HG03354 (cell line): ENCODE results near the gene CTSG.
"Not testable (repeated sequence)": the region's sequence is repeated elsewhere in the genome, so short reads cannot be mapped to it uniquely, and the experiment has no call there.

Source experiments
- ATAC-seq: cut with Tn5 transposase; IDR thresholded peaks from one replicate; pipeline ENCODE4 v1.9.1; 2021; ENCODE audit warnings: mild to moderate bottlenecking; ENCODE audit not compliant: unreplicated experiment, poor library complexity, severe bottlenecking

Gene CTSG, protein sequence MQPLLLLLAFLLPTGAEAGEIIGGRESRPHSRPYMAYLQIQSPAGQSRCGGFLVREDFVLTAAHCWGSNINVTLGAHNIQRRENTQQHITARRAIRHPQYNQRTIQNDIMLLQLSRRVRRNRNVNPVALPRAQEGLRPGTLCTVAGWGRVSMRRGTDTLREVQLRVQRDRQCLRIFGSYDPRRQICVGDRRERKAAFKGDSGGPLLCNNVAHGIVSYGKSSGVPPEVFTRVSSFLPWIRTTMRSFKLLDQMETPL

DNA sequence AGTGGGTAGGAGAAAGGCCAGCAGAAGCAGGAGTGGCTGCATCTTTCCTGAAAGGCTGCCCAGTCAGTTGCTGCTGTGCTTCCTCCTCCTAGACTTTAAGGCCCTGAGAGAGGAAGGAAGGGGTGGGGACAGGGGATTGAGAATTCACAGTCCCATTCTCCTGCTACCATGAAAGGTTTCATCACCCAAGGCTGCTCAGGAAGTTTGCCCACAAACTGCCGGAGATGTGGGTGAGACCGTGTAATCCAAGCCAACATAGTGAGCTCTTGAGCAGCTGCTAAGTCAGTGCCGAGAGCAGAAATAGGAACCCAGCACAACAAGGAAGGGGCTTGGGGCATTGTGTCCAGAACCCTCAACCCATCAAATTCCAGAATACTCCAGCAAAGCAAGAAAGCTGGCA lies at the start of gene CTSG:
Gene CTSG (minus strand): TSS at position 69 of the 400 bp plus-strand sequence. CDS start 27 bp downstream, at position 42.
- no peak for ATAC-seq

DNA sequence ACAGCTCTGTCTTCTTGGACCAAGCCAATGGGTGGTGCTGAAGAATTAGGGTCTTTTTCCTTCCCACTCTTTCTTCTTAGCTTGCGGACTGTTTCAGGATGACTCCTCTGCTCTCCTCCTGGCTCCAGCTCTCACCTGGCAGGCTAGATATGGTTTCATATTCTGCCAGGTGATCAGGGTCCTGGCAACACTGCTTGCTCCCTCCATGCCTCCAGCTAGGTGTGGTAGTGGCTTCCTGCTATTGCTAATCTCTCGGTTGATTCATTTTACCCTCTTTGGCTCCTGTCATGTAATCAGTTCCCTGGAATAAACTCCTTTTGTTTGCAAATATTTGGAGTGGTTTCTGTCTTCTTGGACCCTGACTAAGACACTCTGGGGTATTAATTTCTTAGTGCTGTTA lies 37.7 kb upstream of the CTSG start:
- no peak for ATAC-seq

DNA sequence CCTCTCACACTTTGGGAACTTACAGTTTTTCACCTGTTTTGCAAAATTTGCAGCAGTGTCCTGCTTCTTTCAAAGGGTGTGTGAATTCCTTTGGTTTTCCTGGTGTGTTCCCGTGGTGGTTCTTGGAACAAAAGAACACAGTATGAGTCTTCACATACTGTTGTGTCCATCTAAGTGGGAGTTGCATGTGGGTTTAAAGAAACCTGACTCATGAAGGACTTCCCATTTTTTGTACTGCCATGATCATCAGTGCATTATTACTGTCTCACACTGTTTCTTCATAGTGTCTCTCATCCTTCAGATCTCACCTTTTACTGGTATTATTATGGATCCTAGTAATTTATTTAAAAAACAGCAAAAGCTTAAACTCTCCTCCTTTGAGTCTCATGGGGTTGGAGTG lies 37.2 kb upstream of the CTSG start:
- no peak for ATAC-seq

DNA sequence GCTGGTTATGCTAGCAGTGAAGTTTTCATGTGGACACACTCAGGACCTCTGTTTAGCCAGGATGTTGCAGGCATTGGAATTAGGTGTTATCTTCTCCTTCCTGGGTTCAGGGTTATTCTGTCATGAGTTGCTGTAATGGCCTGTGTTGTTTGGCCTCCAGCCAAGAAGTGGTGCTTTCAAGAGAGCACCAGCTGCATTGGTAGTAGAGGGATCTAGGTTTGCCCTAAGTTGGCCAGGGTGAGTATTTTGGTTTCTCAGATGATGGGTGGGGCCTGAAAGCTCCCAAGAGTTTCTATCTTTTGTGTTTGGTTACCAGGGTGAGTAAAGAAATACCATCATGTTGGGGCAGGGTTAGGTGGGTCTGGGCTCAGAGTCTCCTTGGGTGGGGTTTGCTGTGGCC lies 36.1 kb upstream of the CTSG start:
- no peak for ATAC-seq

- no peak for ATAC-seq
Observed at GRCh38 chr14:24609655-24610344, 33.8 kb upstream of the CTSG start, which contains the start of gene GZMH. TSS of gene GZMH (minus strand) at chr14:24609685. CDS start at chr14:24609613, 72 bp downstream.

GRCh38 chr14:24607635-24608514 lies 31.8 kb upstream of the CTSG start:
- ATAC-seq = no peak

DNA sequence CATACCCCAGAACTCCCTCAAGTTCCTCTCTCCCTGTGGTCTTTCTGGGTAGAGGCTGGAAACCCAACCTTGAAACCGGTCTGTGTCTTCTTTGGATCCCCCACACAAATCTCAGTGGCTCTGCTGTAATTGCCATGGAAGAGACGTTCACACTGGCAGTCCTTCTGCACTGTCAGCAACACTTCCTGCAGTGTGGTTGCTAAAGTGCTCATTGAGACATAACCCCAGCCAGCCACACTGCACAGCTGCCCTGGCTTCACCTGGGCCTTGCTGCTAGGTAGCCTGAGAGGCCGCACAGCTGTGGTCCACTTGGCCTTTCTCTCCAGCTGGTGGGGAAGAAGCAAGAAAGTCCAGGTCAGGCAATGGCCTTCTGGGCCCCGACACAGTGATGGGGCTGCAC lies 31.0 kb upstream of the CTSG start:
- ATAC-seq = no peak

DNA sequence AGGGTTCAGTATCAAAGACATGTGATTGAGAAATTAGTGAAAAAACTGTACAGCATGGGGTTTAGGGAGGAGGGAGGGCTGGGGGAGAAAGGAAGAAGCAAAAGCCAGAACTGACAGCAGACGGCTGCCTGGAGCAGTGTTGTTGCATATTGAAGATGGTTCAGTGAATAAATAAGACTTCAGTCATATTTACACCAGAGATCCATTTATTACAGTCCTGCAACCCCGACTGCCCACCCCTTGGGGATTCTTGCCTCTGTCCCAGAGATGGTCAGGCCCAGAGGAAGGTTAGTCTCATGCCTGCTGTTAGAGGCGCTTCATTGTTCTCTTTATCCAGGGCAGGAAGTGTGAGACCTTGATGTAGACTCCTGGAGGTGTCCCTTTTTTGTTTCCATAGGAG lies 30.2 kb upstream of the CTSG start:
- no peak for ATAC-seq

DNA sequence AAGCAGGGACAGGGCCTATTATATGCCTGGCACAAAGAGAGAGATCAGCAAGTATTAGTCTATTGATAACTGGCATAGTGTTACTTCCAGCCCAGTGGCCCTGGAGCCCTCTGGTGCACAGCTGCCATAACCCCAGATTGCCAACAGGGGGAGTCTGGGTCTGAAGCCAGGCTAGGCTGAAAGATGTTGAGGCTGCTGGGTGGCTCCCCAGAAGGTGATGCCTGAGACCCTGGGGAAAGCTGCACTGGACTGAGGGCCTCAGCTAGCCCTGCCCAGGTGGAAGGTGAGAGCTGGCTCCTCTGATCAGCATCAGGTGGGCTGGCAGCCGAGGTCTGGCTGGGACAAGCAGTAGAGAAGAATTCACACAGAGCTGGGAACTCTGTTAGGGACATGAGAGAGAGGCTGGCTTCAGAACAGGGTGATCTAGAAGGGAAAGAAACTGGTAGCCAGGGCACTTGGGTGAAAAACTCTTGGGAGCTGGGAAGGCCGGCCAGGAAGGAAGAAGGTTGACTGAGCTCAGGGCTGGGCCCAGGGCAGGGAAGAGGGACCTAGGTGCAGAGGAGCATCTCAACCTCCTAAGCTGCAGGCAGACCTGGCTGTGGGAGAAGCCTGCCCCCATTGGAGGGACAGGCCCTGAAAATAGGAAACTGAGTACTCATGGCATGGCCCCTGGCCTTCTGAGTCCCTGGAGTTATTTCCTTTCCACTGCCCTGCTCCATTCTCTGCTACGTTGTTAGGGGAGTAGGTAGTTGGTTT lies 29.6 kb upstream of the CTSG start:
- peak; percentile 97 for ATAC-seq

- no peak for ATAC-seq
Observed at GRCh38 chr14:24597403-24597802, 21.4 kb upstream of the CTSG start.

- ATAC-seq = no peak
Observed at GRCh38 chr14:24595073-24595808, 19.2 kb upstream of the CTSG start.

DNA sequence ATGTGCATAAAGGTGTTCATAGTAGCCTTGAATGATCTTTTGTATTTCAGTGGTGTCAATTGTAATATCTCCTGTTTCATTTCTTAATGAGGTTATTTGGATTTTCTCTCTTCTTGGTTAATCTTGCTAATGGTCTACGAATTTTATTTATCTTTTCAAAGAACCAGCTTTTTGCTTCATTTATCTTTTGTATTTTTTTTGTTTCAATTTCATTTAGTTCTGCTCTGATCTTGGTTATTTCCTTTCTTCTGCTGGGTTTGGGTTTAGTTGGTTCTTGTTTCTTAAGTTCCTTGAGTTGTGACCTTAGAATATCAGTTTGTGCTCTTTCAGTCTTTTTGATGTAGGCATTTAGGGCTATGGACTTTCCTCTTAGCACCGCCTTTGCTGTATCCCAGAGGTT lies 15.0 kb upstream of the CTSG start:
- not testable (repeated sequence) for ATAC-seq

GRCh38 chr14:24584402-24584801 lies 8.4 kb upstream of the CTSG start:
- not testable (repeated sequence) for ATAC-seq

- no peak for ATAC-seq
Observed at GRCh38 chr14:24578558-24578957, 2.5 kb upstream of the CTSG start.

- no peak for ATAC-seq
Observed at GRCh38 chr14:24576771-24577170, 721 bp upstream of the CTSG start.

GRCh38 chr14:24574206-24574774 lies 1.8 kb downstream of the CTSG start:
- ATAC-seq = no peak

DNA sequence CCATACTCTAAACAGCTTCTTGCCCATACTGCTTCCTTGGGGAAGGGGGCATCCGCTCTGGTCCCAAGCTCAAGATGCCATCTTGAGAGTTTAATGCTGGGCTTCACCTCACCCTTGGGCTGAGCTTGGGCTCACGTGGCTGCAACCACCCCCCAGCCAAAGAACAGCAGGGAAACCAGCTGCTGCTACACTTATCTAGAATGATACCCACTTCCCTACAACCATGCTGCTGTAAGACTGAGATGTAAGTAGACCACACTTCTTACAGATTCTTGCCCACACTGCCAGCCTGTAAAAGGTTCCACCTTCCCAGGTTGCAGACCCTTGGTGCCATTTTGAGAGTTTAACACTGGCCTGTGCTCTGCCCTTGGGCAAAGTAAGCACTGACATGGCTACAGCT lies 9.7 kb downstream of the CTSG start:
- ATAC-seq = no peak

DNA sequence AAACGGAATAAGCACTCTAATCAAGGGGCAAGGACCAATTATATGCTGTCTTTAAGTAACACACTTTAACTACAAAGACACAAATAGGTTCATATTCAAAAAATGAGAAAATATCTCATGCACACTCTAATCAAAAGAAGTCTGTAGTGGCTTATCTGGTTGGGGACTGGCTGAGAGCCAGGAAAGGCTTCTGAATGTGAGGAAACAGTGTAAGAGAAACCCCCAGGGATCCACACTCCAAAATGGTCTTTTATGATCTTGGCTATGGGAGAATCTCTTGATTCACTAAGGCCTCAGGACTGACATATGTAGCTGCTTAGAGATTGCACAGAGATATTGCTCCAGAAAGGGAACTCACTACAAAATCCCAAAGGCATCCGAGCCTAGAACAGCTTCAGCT lies 10.3 kb downstream of the CTSG start:
- ATAC-seq = no peak

DNA sequence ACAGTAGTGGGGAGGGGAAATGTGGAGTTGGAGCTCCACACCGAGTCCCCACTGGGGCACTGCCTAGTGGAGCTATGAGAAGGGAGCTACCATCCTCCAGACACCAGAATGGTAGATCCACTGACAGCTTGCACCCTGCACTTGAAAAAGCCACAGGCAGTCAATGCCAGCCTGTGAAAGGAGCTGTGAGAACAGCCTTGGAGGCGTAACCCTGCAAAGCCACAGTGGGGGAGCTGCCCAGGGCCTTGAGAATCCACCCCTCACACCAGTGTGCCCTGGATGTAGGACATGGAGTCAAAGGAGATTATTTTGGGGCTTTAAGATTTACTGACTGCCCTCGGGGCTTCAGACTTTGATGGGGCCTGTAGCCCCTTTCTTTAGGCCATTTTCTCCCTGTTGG lies 12.5 kb downstream of the CTSG start:
- no peak for ATAC-seq
